Body of pancreas (tissue), 4 donors: ENCODE results near the gene MAGEB3.

Source experiments
- CTCF ChIP-seq, 7 experiments: fragments of 450-650 bp in 4 of 7; fragments of 200-600 bp in 3 of 7; sonication (generic) in 3 of 7; IDR thresholded peaks; one replicate each; pipeline ENCODE4 v1.5.1; 2016 to 2019; ENCODE audit warnings: antibody characterized with exemption in 7 of 7
- POLR2A ChIP-seq, 3 donors: fragments of 450-650 bp; IDR thresholded peaks; one replicate each; pipeline ENCODE4 v1.6.1; 2016; ENCODE audit warnings: antibody characterized with exemption in 3 of 3, mild to moderate bottlenecking in 2 of 3

GRCh38 chrX:30280428-30280827 lies 50.0 kb downstream of the MAGEB3 start:
- no peak for TF ChIP-seq CTCF (IDR thresholded peaks at IDR 0.05)
- no peak for TF ChIP-seq POLR2A (IDR thresholded peaks at IDR 0.05)
